ENCODE results near the gene USP49. TPM values are rescaled to one million over a fixed set of nuclear protein-coding genes. Genes with fewer than 3 reads are reported as not detected.

Gene USP49
- total and polyA plus RNA-seq, 2 of the 4 experiments (the other 2 are of a cell fraction), result 1.4 to 2.1 TPM

DNA sequence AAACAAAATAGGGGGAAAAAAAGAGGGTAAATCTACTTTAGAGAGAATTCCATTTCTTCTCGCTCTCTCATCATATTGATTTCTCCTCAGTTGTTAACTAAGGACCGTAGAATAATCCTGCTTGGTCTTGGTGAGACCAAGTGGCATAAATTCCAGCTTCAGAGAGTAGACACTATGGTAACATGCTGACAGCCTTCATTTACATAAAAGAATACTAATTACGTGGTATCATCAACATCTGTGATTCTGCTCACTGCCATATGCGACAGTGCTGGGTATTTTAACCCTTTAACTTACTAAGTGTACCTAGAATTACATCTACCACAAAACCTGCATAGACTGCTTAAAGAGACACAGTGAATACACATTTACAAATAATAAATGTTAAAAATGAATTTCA is 80.5 kb downstream of the USP49 start:
- dilution Hi-C loops (cut with HindIII; ENCODE audit: low sequenced_read_pairs, unreplicated experiment) (no loop called here), intact Hi-C loops (cut with micrococcal nuclease) (no loop called here), in situ Hi-C loops (cut with MboI; ENCODE audit: low sequenced_read_pairs) (no loop called here)
- no peak overlapping the region for H2BK5ac ChIP-seq (ENCODE audit: low read depth, low read length, poor library complexity, severe bottlenecking)
- no peak overlapping the region for H2BK15ac ChIP-seq (ENCODE audit: low read depth, low read length)
- no peak overlapping the region for H3K4me3 ChIP-seq (ENCODE audit: insufficient read depth, low read depth, low read length)
- ATAC-seq (ENCODE audit: low read depth), result no peak
- H4K20me1 ChIP-seq (ENCODE audit: insufficient read depth, low read length), result no peaks in the 10 kb centered on the region
- no peak overlapping the region for H3K4me2 ChIP-seq (ENCODE audit: low read depth, low read length)
- no peak for DNase-seq
- no TSS peak for BruUV-seq (replicated peaks)
- no peak overlapping the region for H4K5ac ChIP-seq (ENCODE audit: low read depth, low read length)
- no peaks in the 10 kb centered on the region for H3K36me3 ChIP-seq (ENCODE audit: control insufficient read depth, insufficient read depth, low read length)
- no peaks in the 10 kb centered on the region for H3K9me1 ChIP-seq (ENCODE audit: insufficient read depth, low read length)
- no peak overlapping the region for H3K27ac ChIP-seq (ENCODE audit: insufficient read depth, low read length)
- H3K9ac ChIP-seq (ENCODE audit: low read depth, low read length), result no peak overlapping the region
- H3K9me3 ChIP-seq (ENCODE audit: control insufficient read depth, insufficient read depth, low read length), result no peaks in the 10 kb centered on the region
- ChIA-PET CTCF (no interaction called here), POLR2A (ENCODE audit: unreplicated experiment) (no interaction called here)
- H3K27me3 ChIP-seq (ENCODE audit: control insufficient read depth, insufficient read depth, low read length), result no peaks in the 10 kb centered on the region
- TF ChIP-seq BHLHE40 (IDR thresholded peaks at IDR 0.05; ENCODE audit: low read depth, low read length) (no peak), MXI1 (IDR thresholded peaks at IDR 0.05; ENCODE audit: borderline replicate concordance, low read depth, low read length) (no peak), RCOR1 (IDR thresholded peaks at IDR 0.05; ENCODE audit: insufficient replicate concordance, low read length) (no peak), FOS (IDR thresholded peaks at IDR 0.05; ENCODE audit: low read depth, low read length) (no peak), SMC3 (IDR thresholded peaks at IDR 0.05; ENCODE audit: low read depth, low read length) (no peak), MAZ (IDR thresholded peaks at IDR 0.05; ENCODE audit: borderline replicate concordance, low read depth, low read length) (no peak), RAD21 (IDR thresholded peaks at IDR 0.05; ENCODE audit: low read length) (no peak), CHD1 (IDR thresholded peaks at IDR 0.05; ENCODE audit: low read depth, low read length) (no peak), NFE2L2 (IDR thresholded peaks at IDR 0.05; ENCODE audit: low read depth, low read length) (no peak), POLR2A (IDR thresholded peaks at IDR 0.05; ENCODE audit: low read depth, low read length) (no peak), MAFK (IDR thresholded peaks at IDR 0.05; ENCODE audit: low read depth, low read length) (no peak), CEBPB (IDR thresholded peaks at IDR 0.05; ENCODE audit: low read depth, low read length) (no peak), RFX5 (IDR thresholded peaks at IDR 0.05; ENCODE audit: low read depth, low read length) (no peak)
- TF ChIP-seq, protein P1, sequence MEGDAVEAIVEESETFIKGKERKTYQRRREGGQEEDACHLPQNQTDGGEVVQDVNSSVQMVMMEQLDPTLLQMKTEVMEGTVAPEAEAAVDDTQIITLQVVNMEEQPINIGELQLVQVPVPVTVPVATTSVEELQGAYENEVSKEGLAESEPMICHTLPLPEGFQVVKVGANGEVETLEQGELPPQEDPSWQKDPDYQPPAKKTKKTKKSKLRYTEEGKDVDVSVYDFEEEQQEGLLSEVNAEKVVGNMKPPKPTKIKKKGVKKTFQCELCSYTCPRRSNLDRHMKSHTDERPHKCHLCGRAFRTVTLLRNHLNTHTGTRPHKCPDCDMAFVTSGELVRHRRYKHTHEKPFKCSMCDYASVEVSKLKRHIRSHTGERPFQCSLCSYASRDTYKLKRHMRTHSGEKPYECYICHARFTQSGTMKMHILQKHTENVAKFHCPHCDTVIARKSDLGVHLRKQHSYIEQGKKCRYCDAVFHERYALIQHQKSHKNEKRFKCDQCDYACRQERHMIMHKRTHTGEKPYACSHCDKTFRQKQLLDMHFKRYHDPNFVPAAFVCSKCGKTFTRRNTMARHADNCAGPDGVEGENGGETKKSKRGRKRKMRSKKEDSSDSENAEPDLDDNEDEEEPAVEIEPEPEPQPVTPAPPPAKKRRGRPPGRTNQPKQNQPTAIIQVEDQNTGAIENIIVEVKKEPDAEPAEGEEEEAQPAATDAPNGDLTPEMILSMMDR (conservative IDR thresholded peaks at IDR 0.05; ENCODE audit: low read depth, low read length), result no peak
- TF ChIP-seq, protein P2, sequence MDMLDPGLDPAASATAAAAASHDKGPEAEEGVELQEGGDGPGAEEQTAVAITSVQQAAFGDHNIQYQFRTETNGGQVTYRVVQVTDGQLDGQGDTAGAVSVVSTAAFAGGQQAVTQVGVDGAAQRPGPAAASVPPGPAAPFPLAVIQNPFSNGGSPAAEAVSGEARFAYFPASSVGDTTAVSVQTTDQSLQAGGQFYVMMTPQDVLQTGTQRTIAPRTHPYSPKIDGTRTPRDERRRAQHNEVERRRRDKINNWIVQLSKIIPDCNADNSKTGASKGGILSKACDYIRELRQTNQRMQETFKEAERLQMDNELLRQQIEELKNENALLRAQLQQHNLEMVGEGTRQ (IDR thresholded peaks at IDR 0.05; ENCODE audit: low read depth, low read length), result no peak
- TF ChIP-seq, protein P3, sequence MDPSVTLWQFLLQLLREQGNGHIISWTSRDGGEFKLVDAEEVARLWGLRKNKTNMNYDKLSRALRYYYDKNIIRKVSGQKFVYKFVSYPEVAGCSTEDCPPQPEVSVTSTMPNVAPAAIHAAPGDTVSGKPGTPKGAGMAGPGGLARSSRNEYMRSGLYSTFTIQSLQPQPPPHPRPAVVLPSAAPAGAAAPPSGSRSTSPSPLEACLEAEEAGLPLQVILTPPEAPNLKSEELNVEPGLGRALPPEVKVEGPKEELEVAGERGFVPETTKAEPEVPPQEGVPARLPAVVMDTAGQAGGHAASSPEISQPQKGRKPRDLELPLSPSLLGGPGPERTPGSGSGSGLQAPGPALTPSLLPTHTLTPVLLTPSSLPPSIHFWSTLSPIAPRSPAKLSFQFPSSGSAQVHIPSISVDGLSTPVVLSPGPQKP (IDR thresholded peaks at IDR 0.05; ENCODE audit: borderline replicate concordance, low read depth, low read length), result no peak
- H2AFZ ChIP-seq (replicated peaks; ENCODE audit: low read length, poor library complexity), result no peak overlapping the region
- no CpG with 5 or more reads among the region's 4 CpGs for WGBS, 2 experiments (ENCODE audit: extremely low coverage in 2 of 2, insufficient read length in 1 of 2)
- no peak overlapping the region for H2BK20ac ChIP-seq (ENCODE audit: low read depth, low read length)
- H3K79me1 ChIP-seq (ENCODE audit: low read depth in 1 of 2, low read length in 2 of 2), result no peaks in the 10 kb centered on the region
- H2AK5ac ChIP-seq (ENCODE audit: low read depth, low read length), result no peak overlapping the region
- H2AK9ac ChIP-seq (replicated peaks; ENCODE audit: low read depth, low read length, poor library complexity), result no peak overlapping the region
- no peak overlapping the region for H3K18ac ChIP-seq (ENCODE audit: low read depth, low read length)
- no peak overlapping the region for H3K56ac ChIP-seq (ENCODE audit: extremely low read depth, insufficient read depth, low read length)
- H3K4ac ChIP-seq (ENCODE audit: low read depth, low read length), result no peak overlapping the region
- H4K91ac ChIP-seq (ENCODE audit: insufficient read depth, low read depth, low read length), result no peak overlapping the region
- H3K14ac ChIP-seq (replicated peaks; ENCODE audit: low read depth, low read length), result no peak overlapping the region
- no peak overlapping the region for H3K23ac ChIP-seq (ENCODE audit: low read depth, low read length)
- H3K4me1 ChIP-seq (ENCODE audit: control insufficient read depth, insufficient read depth, low read length), result no peaks in the 10 kb centered on the region
- H2BK120ac ChIP-seq (ENCODE audit: low read depth, low read length), result no peak overlapping the region
- H4K8ac ChIP-seq (ENCODE audit: low read depth in 2 of 2, low read length in 2 of 2), result no peak overlapping the region

Data from IMR-90 (cell line).